HG03060 (cell line): Measurements from ENCODE around the gene ATL1.
"Not testable (repeated sequence)": the region's sequence is repeated elsewhere in the genome, so short reads cannot be mapped to it uniquely, and the experiment has no call there.

Experiments used
- ATAC-seq: cut with Tn5 transposase; IDR thresholded peaks from one replicate; pipeline ENCODE4 v1.9.1; 2021; ENCODE audit warnings: low read depth, moderate number of reproducible peaks; ENCODE audit not compliant: unreplicated experiment

The ATL1 gene

DNA sequence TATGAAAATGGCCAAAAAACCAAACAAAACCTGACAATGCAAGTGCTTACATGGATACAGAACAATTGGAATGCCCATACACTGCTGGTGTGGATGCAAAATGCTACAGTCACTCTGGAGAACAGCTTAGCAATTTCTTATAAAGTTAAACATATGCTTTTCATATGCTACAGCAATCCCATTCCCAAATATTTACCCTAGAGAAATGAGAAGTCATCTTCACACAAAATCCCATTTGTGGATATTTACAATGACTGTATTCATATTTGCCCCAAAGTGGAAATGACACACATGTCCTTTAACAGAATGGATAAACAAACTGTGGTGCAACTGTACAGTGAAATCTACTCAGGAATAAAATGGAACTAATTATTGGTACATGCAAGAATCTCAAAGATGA, 87.8 kb downstream of the ATL1 start:
- ATAC-seq = no peak

DNA sequence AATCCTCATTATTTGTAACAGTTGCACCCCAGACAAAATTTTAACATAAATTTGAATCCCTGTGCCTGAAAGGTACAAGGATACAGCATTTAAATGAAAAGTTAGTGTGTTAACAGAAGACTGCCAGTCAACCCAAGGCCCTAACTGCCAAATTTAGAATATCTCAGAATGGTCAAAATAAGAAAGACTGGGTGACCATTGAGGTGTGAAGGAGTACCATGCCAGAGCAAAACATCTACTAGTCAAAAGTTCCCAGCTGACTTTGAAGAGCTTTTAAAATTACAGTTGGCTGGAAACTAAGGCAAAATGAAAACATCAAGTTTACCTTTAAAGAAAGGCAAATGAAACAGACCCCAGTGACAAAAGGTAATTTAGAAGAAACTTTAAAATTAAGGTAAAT, 89.7 kb downstream of the ATL1 start:
- ATAC-seq = no peak

DNA sequence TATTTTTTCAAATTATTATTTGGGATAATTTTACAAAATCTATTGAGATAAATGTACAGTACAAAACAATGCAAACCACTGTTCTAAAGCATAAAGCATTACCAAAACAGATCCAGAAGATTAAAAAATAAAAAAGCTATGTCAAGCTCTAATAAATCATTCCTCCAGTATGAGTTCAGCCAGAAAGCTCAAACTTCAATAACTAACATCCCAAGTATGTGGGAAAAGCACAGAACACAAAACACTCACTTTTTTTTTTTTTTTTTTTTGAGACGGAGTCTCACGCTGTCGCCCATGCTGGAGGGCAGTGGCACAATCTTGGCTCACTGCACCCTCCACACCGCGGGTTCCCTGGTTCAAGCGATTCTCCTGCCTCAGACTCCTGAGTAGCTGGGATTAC, 96.8 kb downstream of the ATL1 start:
- no peak for ATAC-seq

DNA sequence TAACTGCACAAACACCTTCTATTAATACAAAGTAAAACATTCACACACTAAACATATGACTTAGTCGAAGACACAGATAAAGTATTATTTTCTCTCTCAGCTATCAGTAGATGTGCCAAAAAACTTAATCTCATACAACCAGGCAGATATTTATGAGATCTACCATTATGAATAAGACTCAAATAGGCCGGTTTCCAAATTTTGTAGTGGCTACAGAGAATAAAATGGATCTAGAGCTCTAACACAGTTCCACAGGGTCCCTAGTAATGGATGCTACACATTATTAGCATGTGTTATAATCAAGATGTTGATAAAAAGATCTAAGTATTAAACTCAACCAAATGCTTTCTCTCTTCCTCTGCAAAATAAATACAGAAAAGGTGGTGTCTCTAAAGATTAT, 97.8 kb downstream of the ATL1 start:
- ATAC-seq = no peak

DNA sequence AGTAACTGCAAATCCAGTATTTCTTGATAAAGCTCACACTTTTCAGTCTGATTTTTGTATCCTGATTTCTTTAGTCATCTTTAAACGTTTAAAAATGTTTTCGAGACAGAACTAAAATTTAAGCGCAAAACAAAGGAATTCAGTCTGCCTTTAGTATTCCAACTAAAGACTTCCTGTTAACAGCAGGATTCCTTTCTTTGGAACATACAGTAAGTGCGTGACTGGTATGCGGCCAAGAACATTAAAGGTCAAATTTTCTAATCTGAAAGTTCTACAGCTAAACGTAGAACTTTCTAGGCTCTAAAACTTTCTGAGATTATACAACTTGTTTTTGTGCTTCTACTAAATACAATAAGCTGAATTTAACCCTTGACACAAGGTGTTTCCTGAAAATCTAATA, 98.3 kb downstream of the ATL1 start:
- ATAC-seq = no peak

DNA sequence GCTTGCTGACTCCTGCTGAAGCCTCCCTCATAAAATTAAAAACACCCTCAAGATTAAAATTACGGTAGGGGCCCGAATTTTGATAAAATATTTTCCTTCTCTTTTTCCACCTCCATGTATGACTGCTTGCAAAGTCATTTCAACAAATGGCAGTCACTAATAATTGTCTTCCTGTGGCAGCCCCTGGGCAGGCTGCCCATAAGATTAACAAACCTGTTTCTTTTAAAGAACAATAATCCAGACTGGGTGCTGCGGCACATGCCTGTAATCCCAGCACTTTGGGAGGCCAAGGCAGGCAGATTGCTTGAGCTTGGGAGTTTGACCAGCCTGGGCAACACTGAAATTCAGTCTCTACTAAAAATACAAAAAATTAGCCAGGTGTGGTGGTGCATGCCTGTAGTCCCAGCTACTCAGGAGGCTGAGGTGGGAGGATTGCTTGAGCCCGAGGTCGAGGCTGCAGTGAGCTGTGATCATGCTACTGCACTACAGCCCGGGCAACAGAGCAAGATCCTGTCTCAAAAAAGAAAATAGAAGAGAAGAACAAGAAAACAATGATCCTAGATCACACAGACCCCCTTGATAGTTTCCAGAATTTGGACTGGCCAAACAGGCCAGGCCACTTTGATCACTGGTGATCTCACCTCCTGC, 99.5 kb downstream of the ATL1 start:
- no peak for ATAC-seq

DNA sequence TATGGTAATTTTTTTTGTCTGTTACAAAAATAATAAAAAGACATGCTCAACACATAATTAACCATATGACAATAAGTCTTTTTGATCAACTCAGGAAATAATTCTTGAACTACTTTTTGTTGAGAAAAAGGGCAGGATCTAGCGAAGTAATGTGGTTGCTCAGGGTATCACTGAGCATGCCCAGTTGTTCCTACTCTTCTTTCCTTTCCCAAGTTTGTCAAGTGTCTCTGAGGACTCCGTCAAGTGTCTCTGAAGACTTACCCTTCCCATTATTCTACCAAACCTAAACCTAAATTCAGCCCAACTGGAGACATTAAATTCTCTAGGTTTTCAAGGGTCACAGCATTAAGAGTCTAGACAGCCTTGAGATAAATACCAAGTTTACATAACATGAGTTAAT, 104.6 kb downstream of the ATL1 start:
- ATAC-seq = not testable (repeated sequence)

DNA sequence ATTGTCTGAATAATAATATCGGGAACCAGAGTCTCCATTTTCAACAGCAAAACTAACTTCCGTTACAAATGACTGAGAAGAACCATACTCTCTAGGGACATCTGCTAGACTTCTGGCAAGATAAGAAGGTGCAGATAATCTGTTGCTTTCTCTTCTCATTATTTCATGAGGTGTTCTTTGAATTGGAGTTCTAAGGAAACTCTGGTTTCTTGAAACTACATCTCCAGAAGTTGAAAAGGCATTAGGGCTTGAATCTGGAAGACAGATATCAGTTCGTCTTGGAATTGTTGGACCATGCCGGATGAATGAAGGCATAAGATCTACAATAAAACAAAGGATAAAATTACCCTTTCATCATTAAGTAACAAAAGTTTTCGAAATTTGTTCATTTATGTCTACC, 105.4 kb downstream of the ATL1 start:
- ATAC-seq = not testable (repeated sequence)

DNA sequence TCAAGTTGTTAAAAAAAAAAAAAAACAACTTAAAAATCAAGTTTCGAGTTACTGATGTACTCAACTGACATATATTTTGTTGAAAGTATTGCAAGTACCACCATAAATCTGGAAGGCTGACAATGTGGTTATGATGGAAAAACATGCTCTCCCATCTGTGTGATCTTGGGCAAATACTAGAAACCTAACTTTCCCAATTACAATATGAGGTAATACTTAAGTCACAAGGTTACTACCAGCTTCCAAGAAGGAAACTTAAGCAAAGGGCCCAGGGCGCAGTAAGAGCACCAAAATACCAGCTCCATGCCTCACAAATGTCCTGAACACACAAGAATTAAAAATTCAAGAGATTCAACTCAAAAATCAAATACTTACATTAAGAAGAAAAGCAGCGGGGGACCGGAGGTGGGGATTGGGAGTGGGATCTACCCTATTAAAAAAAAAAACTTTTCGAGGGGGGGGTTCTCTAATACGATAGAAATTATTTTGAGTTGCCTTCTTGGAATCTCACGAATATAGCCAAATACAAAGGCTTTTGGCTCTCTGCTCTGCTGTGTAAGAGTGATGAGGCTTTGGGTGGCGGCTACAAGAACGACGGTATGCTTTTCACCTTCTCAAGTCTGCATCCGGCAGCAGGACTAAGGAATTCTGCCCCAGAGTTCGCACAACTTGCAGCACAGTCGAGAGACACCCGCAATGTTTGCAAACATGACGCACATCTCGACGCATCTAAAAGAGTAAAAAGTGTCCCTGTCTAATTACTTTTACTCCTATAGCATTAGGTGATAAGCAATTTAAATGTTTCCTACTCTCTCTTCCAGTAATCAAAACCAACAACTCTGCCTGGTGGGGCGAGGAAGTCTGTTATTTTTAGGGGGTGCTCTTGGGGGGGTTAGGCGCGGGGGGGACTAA, 107.1 kb downstream of the ATL1 start:
- ATAC-seq = no peak

DNA sequence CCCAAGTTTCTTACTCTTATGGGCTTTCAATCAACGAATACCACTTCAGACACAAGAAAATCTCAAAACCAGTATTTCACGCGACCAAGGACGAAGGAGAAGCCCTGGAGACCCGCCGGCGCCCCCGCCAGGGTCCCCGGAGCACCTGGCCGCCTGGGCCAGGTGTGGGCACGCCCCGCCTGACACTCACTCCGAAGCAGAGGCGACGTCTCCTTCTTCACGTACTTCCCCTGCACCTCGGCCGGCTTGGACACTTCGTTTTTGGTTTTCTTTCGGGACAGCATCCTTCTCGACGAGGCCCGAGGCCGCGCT, 107.7 kb downstream of the ATL1 start:
- no peak for ATAC-seq

DNA sequence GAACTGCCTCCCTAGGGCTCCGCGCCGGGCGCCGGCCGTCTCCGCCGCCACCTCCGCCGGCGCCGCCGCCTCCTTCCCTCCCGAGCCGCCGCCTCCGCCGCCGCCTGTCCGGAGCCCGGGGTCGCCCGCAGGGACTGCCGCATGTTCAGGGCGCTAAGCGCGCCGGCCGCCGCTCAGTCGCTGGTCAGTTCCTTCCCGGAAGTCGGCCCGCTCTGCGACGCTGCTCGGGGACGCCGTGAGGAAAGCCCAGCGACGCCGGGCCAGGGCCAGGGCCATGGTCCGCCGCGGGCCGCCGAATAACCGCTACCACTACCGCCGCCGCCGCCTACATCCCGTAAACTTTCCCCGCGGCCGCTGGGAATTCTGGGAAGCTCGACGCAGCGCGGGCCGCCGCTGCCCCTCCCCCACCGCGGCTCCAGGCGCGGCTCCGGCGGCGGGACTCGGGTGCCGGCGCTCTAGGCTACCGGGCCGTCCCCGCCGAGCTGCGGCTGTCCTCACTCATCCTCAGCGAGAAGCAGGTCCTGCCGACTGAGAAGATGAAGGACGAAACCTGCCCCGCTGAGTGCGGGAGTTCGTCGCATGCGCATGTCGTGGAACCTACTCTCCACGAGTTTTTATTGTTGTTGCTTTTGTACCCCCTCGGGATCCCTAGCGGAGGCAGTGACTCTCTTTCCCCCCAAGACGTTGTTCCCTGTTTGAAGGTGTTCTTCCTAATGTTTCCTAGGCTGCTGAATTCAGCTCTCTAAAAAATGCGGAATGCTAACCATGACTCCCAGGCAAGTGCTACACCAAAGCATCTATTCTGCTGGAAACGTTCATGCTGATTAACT, 108.3 kb downstream of the ATL1 start, which contains the start of gene SAV1:
TSS of gene SAV1 (minus strand) at position 311 of the 830 bp plus-strand sequence. CDS start 339 bp downstream, outside the sequence.
- ATAC-seq = no peak

DNA sequence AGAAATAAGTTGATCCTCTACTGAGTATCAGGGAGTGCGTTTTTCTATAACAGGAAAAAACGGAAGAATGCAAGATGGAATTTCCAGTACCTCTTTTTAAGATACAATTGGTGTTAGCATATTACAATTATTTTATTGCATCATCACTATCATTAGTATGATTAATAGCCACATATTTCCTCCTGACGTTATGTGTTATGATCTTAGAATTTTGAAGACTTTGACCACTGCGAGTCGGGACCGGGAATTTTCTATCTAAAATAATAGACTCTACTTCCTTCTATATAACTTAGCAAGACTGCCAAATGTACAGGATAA, 108.8 kb downstream of the ATL1 start:
- no peak for ATAC-seq

DNA sequence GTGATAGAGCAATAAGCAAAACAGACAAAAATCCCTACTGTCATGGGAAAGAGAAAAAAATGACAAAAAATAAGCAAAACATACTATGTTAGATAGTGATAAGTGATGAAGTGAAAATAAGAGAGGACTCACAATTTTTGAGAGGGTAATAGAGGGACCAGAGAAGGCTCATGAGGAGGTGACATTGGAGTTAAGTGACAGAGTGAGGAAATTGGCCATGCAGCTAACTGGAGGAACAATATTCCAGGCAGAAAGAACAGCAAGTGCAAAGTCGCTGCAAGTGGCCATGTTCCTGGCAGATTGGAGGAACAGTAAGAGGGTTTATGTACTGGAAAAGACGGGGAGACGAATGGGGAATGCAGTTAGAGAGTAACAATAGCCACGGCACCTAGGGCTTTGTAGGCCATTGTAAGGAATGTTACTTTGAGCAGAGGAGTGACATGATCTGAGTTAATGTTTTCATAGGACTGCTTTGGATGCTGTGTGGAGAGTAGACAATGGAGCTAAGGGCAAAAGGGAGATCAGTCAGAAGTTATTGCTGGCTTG, 109.6 kb downstream of the ATL1 start:
- no peak for ATAC-seq

DNA sequence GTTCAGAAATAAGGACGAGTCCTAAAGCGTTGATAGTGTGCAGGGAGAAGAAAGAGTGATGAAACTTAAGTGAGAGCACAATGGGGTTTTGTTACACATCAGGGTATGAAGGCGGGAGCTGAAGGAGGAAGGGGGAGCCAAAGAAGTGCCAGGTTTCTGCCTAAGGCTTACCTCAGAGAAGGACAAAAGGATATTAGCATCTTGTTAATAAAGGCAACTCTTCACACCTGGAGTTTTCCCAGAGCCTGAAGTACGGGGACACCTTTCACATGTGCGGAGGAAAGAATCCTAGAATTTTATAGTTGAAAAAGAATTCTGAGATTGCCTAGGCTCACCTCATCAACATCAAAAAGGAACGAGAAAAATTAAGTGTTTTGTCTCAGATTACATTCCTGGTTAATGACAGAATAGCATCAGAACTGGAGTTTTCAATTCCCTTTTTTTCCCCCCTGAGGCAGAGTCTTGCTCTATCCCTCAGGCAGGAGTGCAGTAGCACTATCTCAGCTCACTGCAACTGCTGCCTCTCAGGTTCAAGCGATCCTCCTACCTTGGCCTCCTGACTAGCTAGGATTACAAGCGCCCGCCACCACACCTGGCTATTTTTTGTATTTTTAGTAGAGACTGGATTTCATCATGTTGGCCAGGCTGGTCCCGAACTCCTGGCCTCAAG, 110.4 kb downstream of the ATL1 start:
- no peak for ATAC-seq

DNA sequence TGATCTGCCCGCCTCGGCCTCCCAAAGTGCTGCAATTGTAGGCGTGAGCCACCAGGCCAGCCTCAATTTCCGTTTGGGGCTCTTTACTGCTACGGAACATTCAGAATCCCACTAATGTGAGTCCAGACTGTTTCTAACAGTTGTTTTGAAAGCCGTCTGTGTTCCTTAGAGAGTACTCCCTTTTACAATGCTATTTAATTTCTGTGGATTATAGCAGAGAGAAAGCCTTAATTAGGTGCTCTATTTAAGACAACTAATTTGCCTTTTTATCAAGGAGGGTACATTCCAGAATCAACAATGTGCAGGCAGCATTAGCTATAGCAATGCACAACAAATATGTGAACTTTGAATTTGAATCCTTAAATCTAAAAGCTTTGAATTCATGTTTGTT, 110.9 kb downstream of the ATL1 start:
- ATAC-seq = no peak

DNA sequence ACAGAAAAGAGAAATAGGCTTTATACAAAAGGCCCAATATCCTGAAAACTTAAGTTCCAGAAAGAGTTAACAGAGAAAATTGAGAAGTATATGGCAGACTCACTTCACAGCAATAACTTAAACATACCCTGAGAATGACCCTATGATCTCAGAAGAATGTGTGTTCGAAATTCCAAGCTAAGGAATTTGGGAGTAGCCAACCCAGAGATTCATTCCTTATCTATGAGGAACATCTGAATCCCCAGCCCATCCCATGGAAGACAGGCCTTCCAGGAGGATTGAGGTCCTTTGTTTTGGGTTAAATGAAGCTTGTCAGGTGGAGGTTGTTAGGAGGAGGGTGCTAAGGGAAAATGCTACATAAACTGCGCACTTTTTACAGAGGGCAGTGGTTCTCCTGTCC, 115.7 kb downstream of the ATL1 start:
- ATAC-seq = no peak

DNA sequence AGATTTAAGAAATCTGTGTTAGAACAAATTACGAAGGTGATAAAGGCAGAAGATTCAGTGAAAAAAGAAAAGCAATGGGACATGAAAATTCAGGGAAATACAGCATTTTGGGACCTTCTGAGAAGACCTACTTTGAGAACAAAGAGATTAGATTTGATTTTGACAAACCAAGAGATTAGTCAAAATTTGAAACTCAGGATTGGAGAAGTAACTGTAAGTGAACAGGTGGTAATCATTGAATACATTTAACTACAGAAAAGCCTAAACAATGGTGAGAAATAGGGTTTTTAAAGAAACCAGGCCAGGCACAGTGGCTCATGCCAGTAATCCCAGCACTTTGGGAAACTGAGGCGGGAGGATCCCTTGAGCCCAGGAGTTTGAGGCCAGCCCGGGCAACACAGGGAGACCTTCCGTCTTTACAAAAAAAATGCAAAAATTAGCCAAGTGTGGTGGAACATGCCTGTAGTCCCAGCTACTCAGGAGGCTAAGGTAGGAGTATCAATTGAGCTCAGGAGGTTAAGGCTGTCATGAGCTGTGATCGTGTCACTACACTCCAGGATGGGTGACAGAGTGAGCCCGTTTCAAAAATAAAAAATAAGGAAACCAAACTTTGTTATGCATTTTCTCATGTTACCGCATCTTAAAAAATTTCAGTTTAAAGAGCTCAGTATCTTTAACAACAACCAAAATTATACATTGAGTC, 117.0 kb downstream of the ATL1 start:
- ATAC-seq = no peak

DNA sequence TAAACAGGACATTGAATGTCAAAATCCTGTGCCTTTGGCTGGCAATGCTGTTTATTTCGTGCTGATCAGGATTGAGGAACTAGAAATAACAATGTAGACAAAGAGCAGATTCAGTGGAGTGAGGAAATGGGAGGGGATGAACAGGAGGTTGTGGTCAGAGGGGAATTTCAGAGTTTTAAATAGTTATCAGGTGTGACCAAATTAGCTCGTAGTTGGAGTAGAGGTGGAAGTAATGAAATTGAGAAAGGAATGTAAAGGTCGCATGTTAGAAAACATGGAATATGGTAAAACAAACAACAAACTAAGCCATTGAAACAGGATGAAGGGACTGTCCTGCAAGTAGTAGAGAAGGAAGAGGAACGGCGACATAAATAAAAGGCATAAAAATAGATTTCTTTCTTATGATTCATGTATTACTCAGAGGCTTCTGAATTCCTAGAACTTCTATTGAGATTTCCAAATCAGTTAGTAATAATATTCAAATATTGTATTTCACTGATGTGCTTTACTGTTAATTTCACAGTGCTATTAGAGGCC, 117.7 kb downstream of the ATL1 start:
- ATAC-seq = no peak

DNA sequence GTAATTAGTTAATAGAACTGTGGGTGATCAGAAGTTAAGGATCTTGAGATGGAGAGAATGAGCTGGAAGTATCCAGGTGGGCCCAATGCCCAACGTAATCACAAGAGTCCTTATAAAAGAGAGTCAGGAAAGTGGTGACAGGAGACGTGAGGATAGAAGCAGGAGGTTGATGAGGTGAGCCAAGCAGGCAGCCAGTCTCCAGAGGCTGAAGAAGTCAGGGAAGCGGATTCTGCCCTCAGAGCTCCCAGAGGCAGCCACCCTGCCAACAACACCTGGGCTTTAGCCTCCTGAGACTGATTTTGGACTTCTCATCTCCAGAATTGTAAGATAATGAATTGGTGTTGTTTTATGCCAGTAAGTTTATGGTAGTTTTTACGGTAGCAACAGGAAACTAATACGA, 118.2 kb downstream of the ATL1 start:
- no peak for ATAC-seq

DNA sequence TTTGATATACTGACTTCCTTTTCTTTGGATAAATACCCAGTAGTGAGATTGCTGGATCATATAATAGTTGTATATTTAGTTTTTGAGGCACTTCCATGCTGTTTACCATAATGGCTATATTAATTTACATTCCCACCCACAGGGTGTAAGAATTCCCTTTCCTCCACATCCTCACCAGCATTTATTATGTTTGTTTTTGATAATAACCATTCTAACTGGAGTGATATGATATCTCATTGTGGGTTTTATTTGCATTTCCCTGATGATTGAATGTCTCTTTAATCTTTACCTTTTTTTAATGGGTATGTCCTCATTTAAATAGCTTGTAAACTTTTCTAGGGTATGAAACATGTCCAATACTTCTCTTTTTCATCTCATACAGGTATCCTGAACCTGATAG, 119.7 kb downstream of the ATL1 start:
- no peak for ATAC-seq
